Endothelial cell of umbilical vein (primary cell): ENCODE measurements around the gene THBD.

Experiments used
- CTCF ChIP-seq, 2 donors: IDR thresholded peaks; 1 replicate in 1 of 2; 2 replicates in 1 of 2; pipeline ENCODE4 v1.5.1; 2011; ENCODE audit warnings: low read length in 2 of 2, mild to moderate bottlenecking in 2 of 2, moderate library complexity in 2 of 2, control low read depth in 1 of 2, inconsistent platforms in 1 of 2, low read depth in 1 of 2; ENCODE audit not compliant: insufficient read depth in 1 of 2; ENCODE audit errors: extremely low read depth in 1 of 2
- EZH2 ChIP-seq: IDR thresholded peaks from 2 replicates; pipeline ENCODE4 v1.6.1; 2012; ENCODE audit warnings: borderline replicate concordance, low read depth, mild to moderate bottlenecking, moderate library complexity, low read length, inconsistent platforms; ENCODE audit not compliant: severe bottlenecking
- JUN ChIP-seq: IDR thresholded peaks from 2 replicates; pipeline ENCODE4 v1.6.1; 2011; ENCODE audit warnings: borderline replicate concordance, low read depth; ENCODE audit not compliant: insufficient read length, insufficient read depth
- MYC ChIP-seq: IDR thresholded peaks from one replicate; pipeline ENCODE4 v1.6.1; 2011; ENCODE audit warnings: mild to moderate bottlenecking, low read depth, low read length
- POLR2A ChIP-seq: IDR thresholded peaks from 2 replicates; pipeline ENCODE4 v1.6.1; 2012; ENCODE audit warnings: low read depth, mild to moderate bottlenecking, control low read depth, low read length
- POLR2AphosphoS5 ChIP-seq: IDR thresholded peaks from 2 replicates; pipeline ENCODE4 v1.6.1; 2012; ENCODE audit warnings: low read depth, mild to moderate bottlenecking, control low read depth, low read length, moderate library complexity; ENCODE audit not compliant: insufficient read depth

GRCh38 chr20:23074052-23074451 is 24.6 kb upstream of the THBD start:
- TF ChIP-seq CTCF (IDR thresholded peaks at IDR 0.05; ENCODE audit: extremely low read depth in 1 of 2, insufficient read depth in 1 of 2, low read depth in 1 of 2, low read length in 2 of 2): no peak
- no peak for TF ChIP-seq EZH2
- TF ChIP-seq MYC: no peak
- TF ChIP-seq POLR2A: no peak
- no peak for TF ChIP-seq JUN
- no peak for TF ChIP-seq POLR2AphosphoS5
